Karpas-422 (cell line): ENCODE measurements around the gene ENHO. TPM values are rescaled to one million over a fixed set of nuclear protein-coding genes. Genes with fewer than 3 reads are reported as not detected.

Experiments
- DNase-seq: peaks from one replicate; pipeline ENCODE4 v3.0.0-alpha.2; 2015
- H2AFZ ChIP-seq: fragments of 200-600 bp; sonication (generic); 2 replicates; pipeline ENCODE4 v1.6.1; 2014; ENCODE audit warnings: antibody characterized with exemption, low read length, mixed read lengths
- H3K27ac ChIP-seq: fragments of 200-600 bp; sonication (generic); 2 replicates; pipeline ENCODE4 v1.5.1; 2014; ENCODE audit warnings: mild to moderate bottlenecking, low read length, moderate library complexity
- H3K27me3 ChIP-seq: fragments of 200-600 bp; sonication (generic); 2 replicates; pipeline ENCODE4 v1.6.1; 2014; ENCODE audit warnings: low read length, mixed read lengths
- H3K36me3 ChIP-seq: fragments of 200-600 bp; sonication (generic); 2 replicates; pipeline ENCODE4 v1.6.1; 2014; ENCODE audit warnings: low read length, mixed read lengths; ENCODE audit not compliant: insufficient read depth
- H3K4me1 ChIP-seq: fragments of 200-600 bp; sonication (generic); 2 replicates; pipeline ENCODE4 v1.6.1; 2014; ENCODE audit warnings: mild to moderate bottlenecking, low read length, mixed read lengths
- H3K4me2 ChIP-seq: fragments of 200-600 bp; sonication (generic); 2 replicates; pipeline ENCODE4 v1.6.1; 2014; ENCODE audit warnings: low read length, low read depth, mild to moderate bottlenecking; ENCODE audit not compliant: poor library complexity, severe bottlenecking
- H3K4me3 ChIP-seq: fragments of 200-600 bp; sonication (generic); 2 replicates; pipeline ENCODE4 v1.5.1; 2014; ENCODE audit warnings: mild to moderate bottlenecking, antibody characterized with exemption, low read length, mixed read lengths
- H3K79me2 ChIP-seq: fragments of 200-600 bp; sonication (generic); 2 replicates; pipeline ENCODE4 v1.6.1; 2014; ENCODE audit warnings: mild to moderate bottlenecking, low read length, mixed read lengths
- H3K9ac ChIP-seq: fragments of 200-600 bp; sonication (generic); 2 replicates; pipeline ENCODE4 v1.6.0; 2014; ENCODE audit warnings: low read length
- H3K9me2 ChIP-seq: fragments of 200-600 bp; sonication (generic), shearing (Covaris generic); replicated peaks from 2 replicates; pipeline ENCODE4 v1.6.0; 2014; ENCODE audit warnings: mild to moderate bottlenecking, low read length, moderate library complexity; ENCODE audit not compliant: insufficient read depth
- H3K9me3 ChIP-seq: fragments of 300-700, 200-600 bp; sonication (generic); 2 replicates; pipeline ENCODE4 v1.6.1; 2014; ENCODE audit warnings: low read length, mixed read lengths
- H4K20me1 ChIP-seq: fragments of 200-600 bp; sonication (generic); 2 replicates; pipeline ENCODE4 v1.6.1; 2014; ENCODE audit warnings: mild to moderate bottlenecking, antibody characterized with exemption, low read length, low read depth; ENCODE audit not compliant: insufficient read depth
- total RNA-seq: library from RNA; depleted of rRNA; stranded (reverse); fragments of >200 nt; shearing (Covaris generic); gene quantifications from 2 replicates; pipeline ENCODE4 v1.2.3, GENCODE V29; 2014; ENCODE audit warnings: low replicate concordance

ENHO gene
- total RNA-seq, 1 experiment from 2014 or later: 16.0 TPM

GRCh38 chr9:34566322-34566721 is 43.5 kb upstream of the ENHO start:
- no peak for DNase-seq

GRCh38 chr9:34565856-34566255 is 43.1 kb upstream of the ENHO start:
- Histone ChIP-seq H3K9me2 (no peaks in the 10 kb centered on the region), H2AFZ (no peak overlapping the region), H3K9ac (no peak overlapping the region), H4K20me1 (no peaks in the 10 kb centered on the region), H3K4me2 (no peak overlapping the region), H3K27me3 (no peaks in the 10 kb centered on the region), H3K4me3 (no peak overlapping the region), H3K27ac (no peak overlapping the region), H3K36me3 (no peaks in the 10 kb centered on the region), H3K9me3 (peaks cover 6% of the 10 kb centered on the region; the same call in 1 of the 2 replicates), H3K79me2 (no peaks in the 10 kb centered on the region), H3K4me1 (no peaks in the 10 kb centered on the region)
- no peak for DNase-seq

More at GRCh38 chr9:34566322-34566721, 43.5 kb upstream of the ENHO start:
- Histone ChIP-seq H3K4me2 (no peak overlapping the region), H3K9ac (no peak overlapping the region), H3K4me1 (no peaks in the 10 kb centered on the region), H3K36me3 (no peaks in the 10 kb centered on the region), H3K9me2 (no peaks in the 10 kb centered on the region), H3K27ac (no peak overlapping the region), H3K9me3 (peaks cover 6% of the 10 kb centered on the region; the same call in 1 of the 2 replicates), H4K20me1 (no peaks in the 10 kb centered on the region), H3K27me3 (no peaks in the 10 kb centered on the region), H3K4me3 (no peak overlapping the region), H2AFZ (no peak overlapping the region), H3K79me2 (no peaks in the 10 kb centered on the region)

GRCh38 chr9:34564617-34565016 is 41.8 kb upstream of the ENHO start:
- Histone ChIP-seq H3K9me3 (peaks cover 6% of the 10 kb centered on the region; the same call in 1 of the 2 replicates), H3K4me2 (no peak overlapping the region), H3K79me2 (no peaks in the 10 kb centered on the region), H3K36me3 (no peaks in the 10 kb centered on the region), H3K27ac (no peak overlapping the region), H3K9me2 (no peaks in the 10 kb centered on the region), H2AFZ (no peak overlapping the region), H3K9ac (no peak overlapping the region), H3K4me3 (no peak overlapping the region), H4K20me1 (no peaks in the 10 kb centered on the region), H3K4me1 (no peaks in the 10 kb centered on the region), H3K27me3 (no peaks in the 10 kb centered on the region)
- no peak for DNase-seq

- H3K9ac ChIP-seq: no peak overlapping the region
- H3K4me2 ChIP-seq: no peak overlapping the region
- H3K9me2 ChIP-seq: no peaks in the 10 kb centered on the region
- no peaks in the 10 kb centered on the region for H4K20me1 ChIP-seq
- H2AFZ ChIP-seq: no peak overlapping the region
- no peaks in the 10 kb centered on the region for H3K4me1 ChIP-seq
- DNase-seq: no peak
- no peaks in the 10 kb centered on the region for H3K36me3 ChIP-seq
- peaks cover 6% of the 10 kb centered on the region; the same call in 1 of the 2 replicates for H3K9me3 ChIP-seq
- H3K4me3 ChIP-seq: no peak overlapping the region
- H3K79me2 ChIP-seq: no peaks in the 10 kb centered on the region
- no peaks in the 10 kb centered on the region for H3K27me3 ChIP-seq
- H3K27ac ChIP-seq: no peak overlapping the region
Observed at GRCh38 chr9:34563262-34563661, 40.5 kb upstream of the ENHO start.

- Histone ChIP-seq H4K20me1 (no peaks in the 10 kb centered on the region), H3K4me1 (no peaks in the 10 kb centered on the region), H3K27ac (no peak overlapping the region), H3K36me3 (no peaks in the 10 kb centered on the region), H3K4me2 (no peak overlapping the region), H3K9me2 (no peaks in the 10 kb centered on the region), H3K9ac (no peak overlapping the region), H2AFZ (no peak overlapping the region), H3K9me3 (peaks cover 6% of the 10 kb centered on the region; the same call in 1 of the 2 replicates), H3K4me3 (no peak overlapping the region), H3K79me2 (no peaks in the 10 kb centered on the region), H3K27me3 (no peaks in the 10 kb centered on the region)
- DNase-seq: peak; percentile 77
Observed at GRCh38 chr9:34562135-34562745, 39.5 kb upstream of the ENHO start.

GRCh38 chr9:34560599-34561214 is 37.9 kb upstream of the ENHO start:
- H3K27me3 ChIP-seq: no peaks in the 10 kb centered on the region
- H3K4me1 ChIP-seq: no peaks in the 10 kb centered on the region
- H3K27ac ChIP-seq: no peak overlapping the region
- H3K4me2 ChIP-seq: no peak overlapping the region
- H4K20me1 ChIP-seq: no peaks in the 10 kb centered on the region
- H3K9me3 ChIP-seq: peaks cover 6% of the 10 kb centered on the region; the same call in 1 of the 2 replicates
- no peak overlapping the region for H2AFZ ChIP-seq
- H3K79me2 ChIP-seq: no peaks in the 10 kb centered on the region
- DNase-seq: no peak
- H3K9ac ChIP-seq: no peak overlapping the region
- no peak overlapping the region for H3K4me3 ChIP-seq
- H3K36me3 ChIP-seq: no peaks in the 10 kb centered on the region
- no peaks in the 10 kb centered on the region for H3K9me2 ChIP-seq

GRCh38 chr9:34559624-34560455 is 37.0 kb upstream of the ENHO start:
- H3K4me1 ChIP-seq: no peaks in the 10 kb centered on the region
- no peaks in the 10 kb centered on the region for H3K79me2 ChIP-seq
- no peak overlapping the region for H2AFZ ChIP-seq
- no peaks in the 10 kb centered on the region for H3K27me3 ChIP-seq
- no peak overlapping the region for H3K4me3 ChIP-seq
- DNase-seq: no peak
- peaks cover 6% of the 10 kb centered on the region; the same call in 1 of the 2 replicates for H3K9me3 ChIP-seq
- no peak overlapping the region for H3K4me2 ChIP-seq
- H3K27ac ChIP-seq: no peak overlapping the region
- H4K20me1 ChIP-seq: no peaks in the 10 kb centered on the region
- no peaks in the 10 kb centered on the region for H3K36me3 ChIP-seq
- H3K9ac ChIP-seq: no peak overlapping the region
- H3K9me2 ChIP-seq: no peaks in the 10 kb centered on the region
